Measurements from ENCODE around the gene ZNRF4. TPM values are rescaled to one million over a fixed set of nuclear protein-coding genes. Genes with fewer than 3 reads are reported as not detected.
"Not testable (repeated sequence)": the region's sequence is repeated elsewhere in the genome, so short reads cannot be mapped to it uniquely, and the experiment has no call there.

The ZNRF4 gene
- total RNA-seq, 1 donor from 2014 or later, result not detected

GRCh38 chr19:5481957-5482356 is 26.7 kb downstream of the ZNRF4 start:
- DNase-seq (no peak), ATAC-seq (no peak)
- Histone ChIP-seq H3K27me3 (ENCODE audit: low read depth) (peaks cover 38% of the 10 kb centered on the region), H3K36me3 (no peaks in the 10 kb centered on the region), H3K9me3 (peaks cover 9% of the 10 kb centered on the region), H3K27ac (no peak overlapping the region), H3K4me3 (no peak overlapping the region), H3K4me1 (no peaks in the 10 kb centered on the region)
- intact Hi-C loops (cut with DNase I), result no loop called here
- TF ChIP-seq CTCF (IDR thresholded peaks at IDR 0.05), result no peak

DNA sequence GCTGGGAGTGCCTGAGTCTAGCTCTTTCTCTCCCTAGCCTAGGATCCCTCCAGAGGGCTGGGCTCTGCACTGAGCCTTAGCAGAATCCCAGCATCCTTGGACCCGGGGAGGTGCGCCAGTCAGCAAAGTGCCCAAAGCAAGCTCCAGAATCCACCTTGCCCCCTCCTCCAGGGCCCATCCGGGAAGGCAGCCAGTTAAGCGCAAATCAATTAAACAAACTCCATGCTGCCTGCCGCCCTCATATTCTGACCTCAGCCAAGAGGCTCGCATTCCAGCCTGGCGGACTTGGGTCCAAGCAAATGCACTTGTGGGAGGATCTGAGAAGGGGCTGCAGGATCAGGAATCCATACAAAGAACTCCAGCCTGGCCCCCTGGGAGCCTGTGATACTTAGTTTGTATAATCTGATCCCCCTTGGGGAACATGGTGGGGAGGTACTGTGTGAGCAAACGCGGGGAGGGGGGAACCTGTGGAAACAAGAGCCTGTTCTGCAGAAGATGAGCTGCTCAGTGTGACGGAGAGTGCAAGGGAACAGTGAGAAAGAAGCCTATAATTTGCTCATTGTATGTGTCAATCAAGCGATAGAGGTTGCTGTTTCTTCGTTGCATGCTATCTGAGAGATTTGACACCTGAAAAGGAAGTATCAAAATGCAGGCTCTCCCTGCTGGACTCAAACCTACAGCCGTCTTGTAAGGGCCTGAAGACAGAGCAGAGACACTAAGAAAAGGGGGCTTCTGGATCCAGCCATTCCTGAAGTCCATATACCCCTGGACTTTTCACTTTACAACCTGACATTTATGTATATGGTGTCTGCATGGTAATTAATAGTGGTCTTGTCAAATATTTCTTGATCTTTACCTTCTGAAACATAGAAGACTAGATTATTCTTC is 29.4 kb downstream of the ZNRF4 start:
- intact Hi-C loops (cut with DNase I), result no loop called here

DNA sequence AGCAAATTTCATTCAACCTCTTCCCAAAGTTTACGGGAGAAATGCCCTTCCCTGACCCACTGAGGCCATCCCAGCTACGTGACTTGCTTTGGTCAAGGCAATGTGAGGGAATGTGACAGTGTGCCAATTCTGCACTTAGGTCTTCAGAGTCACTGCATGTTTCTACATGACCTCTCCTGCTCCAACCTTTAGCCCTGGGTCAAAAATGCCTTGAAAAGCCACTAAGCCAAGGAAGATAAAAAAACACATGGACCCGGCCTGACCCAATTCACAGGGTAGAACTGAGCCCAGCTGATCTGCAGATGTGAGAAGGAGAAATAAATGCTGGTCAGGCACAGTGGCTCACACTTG is 30.0 kb downstream of the ZNRF4 start:
- intact Hi-C loops (cut with DNase I), result no loop called here
- ATAC-seq, result no peak
- H3K36me3 ChIP-seq, result no peaks in the 10 kb centered on the region
- H3K4me3 ChIP-seq, result no peak overlapping the region
- DNase-seq, result no peak
- peaks cover 9% of the 10 kb centered on the region for H3K9me3 ChIP-seq
- H3K4me1 ChIP-seq, result no peaks in the 10 kb centered on the region
- no peak overlapping the region for H3K27ac ChIP-seq
- TF ChIP-seq CTCF (IDR thresholded peaks at IDR 0.05), result no peak
- peaks cover 38% of the 10 kb centered on the region for H3K27me3 ChIP-seq (ENCODE audit: low read depth)

More for the DNA sequence above, 29.4 kb downstream of the ZNRF4 start:
- DNase-seq, result no peak
- TF ChIP-seq CTCF (IDR thresholded peaks at IDR 0.05), result no peak
- peaks cover 9% of the 10 kb centered on the region for H3K9me3 ChIP-seq
- no peak overlapping the region for H3K4me3 ChIP-seq
- peaks cover 36% of the 10 kb centered on the region for H3K27me3 ChIP-seq (ENCODE audit: low read depth)
- ATAC-seq, result no peak
- H3K4me1 ChIP-seq, result no peaks in the 10 kb centered on the region
- no peaks in the 10 kb centered on the region for H3K36me3 ChIP-seq
- H3K27ac ChIP-seq, result no peak overlapping the region

DNA sequence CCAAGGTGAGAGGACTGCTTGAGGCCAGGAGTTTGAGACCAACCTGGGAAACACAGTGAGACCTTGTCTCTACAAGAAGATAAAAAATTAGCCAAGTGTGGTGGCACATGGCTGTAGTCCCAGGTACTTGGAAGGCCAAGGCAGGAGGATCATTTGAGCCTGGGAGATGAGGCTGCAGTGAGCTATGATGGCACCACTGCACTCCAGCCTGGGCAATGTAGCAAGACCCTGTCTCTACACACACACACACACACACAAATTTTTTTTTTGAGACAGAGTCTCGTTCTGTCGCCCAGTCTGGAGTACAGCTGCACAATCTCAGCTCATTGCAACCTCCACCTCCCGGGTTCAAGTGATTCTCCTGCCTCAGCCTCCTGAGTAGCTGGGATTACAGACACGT is 30.4 kb downstream of the ZNRF4 start:
- intact Hi-C loops (cut with DNase I); H3K9me3 ChIP-seq: not testable (repeated sequence)

DNA sequence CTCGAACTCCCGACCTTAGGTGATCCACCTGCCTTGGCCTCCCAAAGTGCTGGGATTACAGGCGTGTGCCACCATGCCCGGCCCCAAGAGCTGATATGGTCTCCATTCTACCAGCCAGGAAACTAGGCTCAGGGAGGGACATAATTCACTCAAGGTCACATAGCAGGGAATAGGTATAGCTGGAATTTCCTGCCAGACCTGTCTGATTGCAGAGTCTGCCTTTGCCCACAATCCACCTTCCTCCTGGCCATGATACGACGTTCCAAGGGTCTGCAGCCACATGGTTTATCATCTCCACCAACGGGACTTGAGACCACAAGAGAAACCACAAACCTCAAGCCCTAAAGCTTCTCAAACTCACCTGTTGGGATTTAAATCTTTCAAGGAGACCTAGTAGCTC is 32.0 kb downstream of the ZNRF4 start:
- Histone ChIP-seq H3K36me3 (no peaks in the 10 kb centered on the region), H3K27ac (no peak overlapping the region), H3K9me3 (peaks cover 2% of the 10 kb centered on the region), H3K27me3 (ENCODE audit: low read depth) (peaks cover 45% of the 10 kb centered on the region), H3K4me3 (no peak overlapping the region), H3K4me1 (no peaks in the 10 kb centered on the region)
- DNase-seq, result no peak
- TF ChIP-seq CTCF (IDR thresholded peaks at IDR 0.05), result no peak
- ATAC-seq, result no peak
- intact Hi-C loops (cut with DNase I), result no loop called here

More for the DNA sequence above, 30.4 kb downstream of the ZNRF4 start:
- not testable (repeated sequence) for DNase-seq, H3K4me1 ChIP-seq, H3K27ac ChIP-seq, H3K4me3 ChIP-seq, ATAC-seq, H3K36me3 ChIP-seq
- H3K27me3 ChIP-seq (ENCODE audit: low read depth), result peaks cover 38% of the 10 kb centered on the region

DNA sequence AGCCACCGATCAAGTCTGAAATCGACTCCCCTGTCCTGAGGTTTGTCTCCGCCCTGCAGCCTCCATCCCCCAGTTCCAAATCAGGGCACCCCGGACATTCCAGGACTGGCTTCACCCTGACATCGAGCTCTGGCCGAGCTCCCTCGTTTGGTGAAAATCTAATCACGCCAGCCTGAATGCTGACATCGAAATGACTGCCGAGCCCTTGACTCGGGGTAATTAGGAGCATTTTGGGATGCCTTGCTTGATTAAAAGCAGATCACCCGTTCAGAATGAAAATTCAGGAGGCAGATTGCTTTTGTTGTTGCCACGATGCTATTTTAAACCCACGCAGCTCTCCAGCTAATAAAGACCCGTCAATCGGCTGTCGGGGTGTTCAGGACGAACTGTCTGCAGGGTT is 34.3 kb downstream of the ZNRF4 start:
- Histone ChIP-seq H3K4me3 (no peak overlapping the region), H3K4me1 (no peaks in the 10 kb centered on the region), H3K27ac (no peak overlapping the region), H3K36me3 (no peaks in the 10 kb centered on the region), H3K27me3 (ENCODE audit: low read depth) (peaks cover 66% of the 10 kb centered on the region), H3K9me3 (no peaks in the 10 kb centered on the region)
- DNase-seq (no peak), ATAC-seq (no peak)
- intact Hi-C loops (cut with DNase I), result no loop called here
- TF ChIP-seq CTCF (IDR thresholded peaks at IDR 0.05), result no peak

All from lower lobe of right lung (tissue), 2 donors.